Endothelial cell of umbilical vein (primary cell): ENCODE data around the gene VPREB1. TPM values are rescaled to one million over a fixed set of nuclear protein-coding genes. Genes with fewer than 3 reads are reported as not detected.

Source experiments
- BruUV-seq: library from RNA; stranded (reverse); fragments of 400-500 nt; replicated peaks from 2 replicates; lab custom pipeline; 2021; lab: Mats Ljungman, UMichigan
- CTCF ChIA-PET: fragments of 300-600, 350-600 bp; sonication (Branson Sonifier 250); formaldehyde crosslinking; loops from one replicate; lab custom pipeline; 2021; ENCODE audit warnings: antibody characterized with exemption, inconsistent platforms; lab: Charles Lee
- POLR2A ChIA-PET: fragments of 300-600, 350-600 bp; sonication (Branson Sonifier 250); formaldehyde crosslinking; loops from one replicate; lab custom pipeline; 2021; ENCODE audit warnings: antibody characterized with exemption, inconsistent platforms; lab: Charles Lee
- DNase-seq: peaks from one replicate; pipeline ENCODE4 v3.0.0-alpha.2; 2011; ENCODE audit warnings: low read depth, low spot score
- FAIRE-seq: peaks from 2 replicates; lab custom pipeline; 2011; peaks lifted over from hg19 to GRCh38; lab: Jason Lieb, UNC
- H2AFZ ChIP-seq: 2 replicates; pipeline ENCODE4 v1.6.0; 2012; ENCODE audit warnings: low read depth, low read length, control low read depth, inconsistent platforms
- H3K27ac ChIP-seq: 2 replicates; pipeline ENCODE4 v1.5.1; 2011; ENCODE audit warnings: low read depth, mild to moderate bottlenecking, control low read depth, low read length, moderate library complexity; ENCODE audit not compliant: insufficient read depth
- H3K27me3 ChIP-seq, 2 experiments: 2 replicates each; pipeline versions ENCODE4 v1.6.0 to v1.6.1; 2011; ENCODE audit warnings: low read length in 2 of 2, mixed read lengths in 1 of 2; ENCODE audit not compliant: control insufficient read depth in 2 of 2, insufficient read depth in 2 of 2
- H3K36me3 ChIP-seq, 2 experiments: 2 replicates in 1 of 2; 3 replicates in 1 of 2; pipeline ENCODE4 v1.5.1; 2011; ENCODE audit warnings: low read length in 2 of 2, mild to moderate bottlenecking in 1 of 2, moderate library complexity in 1 of 2; ENCODE audit not compliant: control insufficient read depth in 2 of 2, insufficient read depth in 2 of 2; ENCODE audit errors: extremely low read depth in 1 of 2
- H3K4me1 ChIP-seq: 3 replicates; pipeline ENCODE4 v1.5.1; 2011; ENCODE audit warnings: mild to moderate bottlenecking, low read length; ENCODE audit not compliant: control insufficient read depth, insufficient read depth; ENCODE audit errors: extremely low read depth
- H3K4me2 ChIP-seq: 2 replicates; pipeline ENCODE4 v1.6.1; 2011; ENCODE audit warnings: low read length, control low read depth, mixed read lengths; ENCODE audit not compliant: insufficient read depth
- H3K4me3 ChIP-seq, 3 experiments: fragments of 200-600 bp in 1 of 3; sonication (generic), shearing (Covaris generic) in 1 of 3; replicated peaks in 1 of 3; 2 replicates each; pipeline ENCODE4 v1.5.1; 2011 to 2016; ENCODE audit warnings: control low read depth in 3 of 3, low read length in 3 of 3, mild to moderate bottlenecking in 2 of 3, inconsistent platforms in 1 of 3, low read depth in 1 of 3, moderate library complexity in 1 of 3; ENCODE audit not compliant: insufficient read depth in 1 of 3
- H3K79me2 ChIP-seq: 2 replicates; pipeline ENCODE4 v1.6.0; 2012; ENCODE audit warnings: low read length, inconsistent platforms; ENCODE audit not compliant: control insufficient read depth, insufficient read depth
- H3K9ac ChIP-seq: replicated peaks from 2 replicates; pipeline ENCODE3; 2011; ENCODE audit warnings: low read length, control low read depth; ENCODE audit not compliant: insufficient read depth; ENCODE audit errors: extremely low read depth
- H3K9me1 ChIP-seq: replicated peaks from 3 replicates; pipeline ENCODE4 v1.6.0; 2011; ENCODE audit warnings: mild to moderate bottlenecking, low read length; ENCODE audit not compliant: control insufficient read depth, insufficient read depth; ENCODE audit errors: extremely low read depth
- H3K9me3 ChIP-seq: replicated peaks from 2 replicates; pipeline ENCODE4 v1.5.1; 2012; ENCODE audit warnings: low read length, inconsistent platforms; ENCODE audit not compliant: control insufficient read depth, insufficient read depth
- H4K20me1 ChIP-seq: replicated peaks from 2 replicates; pipeline ENCODE3; 2011; ENCODE audit warnings: mild to moderate bottlenecking, low read length; ENCODE audit not compliant: control insufficient read depth, insufficient read depth; ENCODE audit errors: extremely low read depth
- EZH2 ChIP-seq: IDR thresholded peaks from 2 replicates; pipeline ENCODE4 v1.6.1; 2012; ENCODE audit warnings: borderline replicate concordance, low read depth, mild to moderate bottlenecking, moderate library complexity, low read length, inconsistent platforms; ENCODE audit not compliant: severe bottlenecking
- FOS ChIP-seq: IDR thresholded peaks from 2 replicates; pipeline ENCODE4 v1.6.1; 2011; ENCODE audit warnings: mild to moderate bottlenecking, low read length, moderate library complexity, borderline replicate concordance; ENCODE audit not compliant: insufficient read depth
- GATA2 ChIP-seq: IDR thresholded peaks from 2 replicates; pipeline ENCODE4 v1.7.0; 2011; ENCODE audit warnings: low read depth, mild to moderate bottlenecking, moderate library complexity, mixed read lengths, low read length; ENCODE audit not compliant: insufficient read length, insufficient read depth
- JUN ChIP-seq: IDR thresholded peaks from 2 replicates; pipeline ENCODE4 v1.6.1; 2011; ENCODE audit warnings: borderline replicate concordance, low read depth; ENCODE audit not compliant: insufficient read length, insufficient read depth
- MYC ChIP-seq: IDR thresholded peaks from one replicate; pipeline ENCODE4 v1.6.1; 2011; ENCODE audit warnings: mild to moderate bottlenecking, low read depth, low read length
- POLR2A ChIP-seq: IDR thresholded peaks from 2 replicates; pipeline ENCODE4 v1.6.1; 2012; ENCODE audit warnings: low read depth, mild to moderate bottlenecking, control low read depth, low read length
- POLR2AphosphoS5 ChIP-seq: IDR thresholded peaks from 2 replicates; pipeline ENCODE4 v1.6.1; 2012; ENCODE audit warnings: low read depth, mild to moderate bottlenecking, control low read depth, low read length, moderate library complexity; ENCODE audit not compliant: insufficient read depth
- dilution Hi-C: fragments of 300-500 bp; cut with MboI; formaldehyde crosslinking; loops from one replicate; pipeline ENCODE4 v1.15.0; 2019; ENCODE audit warnings: low sequenced_read_pairs; ENCODE audit not compliant: extremely low pct_ligation_motif_present
- intact Hi-C: fragments of 100-400 bp; cut with micrococcal nuclease; formaldehyde crosslinking; loops from one replicate; pipeline ENCODE4 v1.10.0; 2022
- polyA plus RNA-seq, 4 experiments: library from polyadenylated mRNA; depleted of rRNA in 3 of 4; stranded (reverse) in 3 of 4; unstranded in 1 of 4; fragments of >200 nt; gene quantifications; 2 replicates each; pipeline versions ENCODE4 v1.2.1 to v1.2.3, GENCODE V29; 2011 to 2012; ENCODE audit warnings: missing spikeins in 1 of 4
- total RNA-seq: library from RNA; stranded (reverse); gene quantifications from 2 replicates; pipeline ENCODE4 v1.2.3, GENCODE V29; 2021
- TF ChIP-seq, protein P1 (sequence below), 2 donors: IDR thresholded peaks; 1 replicate in 1 of 2; 2 replicates in 1 of 2; pipeline ENCODE4 v1.5.1; 2011; ENCODE audit warnings: low read length in 2 of 2, mild to moderate bottlenecking in 2 of 2, moderate library complexity in 2 of 2, control low read depth in 1 of 2, inconsistent platforms in 1 of 2, low read depth in 1 of 2; ENCODE audit not compliant: insufficient read depth in 1 of 2; ENCODE audit errors: extremely low read depth in 1 of 2
- TF ChIP-seq, protein P2 (sequence below): IDR thresholded peaks from 2 replicates; pipeline ENCODE4 v1.6.1; 2011; ENCODE audit not compliant: insufficient read depth, insufficient read length

Gene VPREB1
- total and polyA plus RNA-seq, 2 donors (not counting 3 experiments of a cell fraction or from before 2014, with no cell fraction given): not detected

DNA sequence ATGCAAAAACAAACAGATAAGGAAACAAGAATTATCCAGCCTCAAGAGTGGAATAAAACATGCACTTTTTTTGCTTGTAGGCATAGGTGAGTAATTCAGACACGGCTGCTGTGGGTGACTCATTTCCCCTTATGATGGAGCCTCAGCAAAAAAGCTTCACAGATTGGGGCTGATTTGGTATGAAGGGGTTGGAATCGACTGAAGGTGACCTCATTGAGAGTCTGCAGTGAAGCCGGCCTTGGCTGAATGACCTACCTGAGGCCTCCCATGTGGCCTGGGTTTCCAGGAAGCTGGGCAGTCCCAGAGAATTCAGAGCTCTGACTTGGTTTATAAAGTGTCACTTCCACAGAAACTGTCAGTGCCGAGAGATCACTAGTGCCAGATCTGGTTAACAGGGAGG lies 34.2 kb upstream of the VPREB1 start:
- Histone ChIP-seq H4K20me1 (no peaks in the 10 kb centered on the region), H3K4me1 (peaks cover 11% of the 10 kb centered on the region), H3K27ac (no peak overlapping the region), H3K4me3 (no peak overlapping the region), H2AFZ (no peak overlapping the region), H3K4me2 (no peak overlapping the region), H3K9me1 (no peaks in the 10 kb centered on the region), H3K27me3 (peaks cover 10 to 17% of the 10 kb centered on the region in 2 experiments), H3K79me2 (no peaks in the 10 kb centered on the region), H3K9me3 (no peaks in the 10 kb centered on the region), H3K36me3 (no peaks in the 10 kb centered on the region), H3K9ac (no peak overlapping the region)
- intact Hi-C loops (no loop called here), dilution Hi-C loops (no loop called here)
- no TSS peak for BruUV-seq
- ChIA-PET POLR2A (no interaction called here), CTCF (interaction anchor here (1.3 to 1.9 kb wide), 5 partner anchors 15 to 133 kb away, joined by 3 to 8 read pairs (median 6); no protein-coding TSS in a partner anchor)
- DNase-seq (peak; percentile 41), FAIRE-seq (peak; percentile 89)
- TF ChIP-seq FOS (peak; percentile 78), GATA2 (peak; percentile 30), EZH2 (no peak), MYC (no peak), JUN (peak; percentile 57)

DNA sequence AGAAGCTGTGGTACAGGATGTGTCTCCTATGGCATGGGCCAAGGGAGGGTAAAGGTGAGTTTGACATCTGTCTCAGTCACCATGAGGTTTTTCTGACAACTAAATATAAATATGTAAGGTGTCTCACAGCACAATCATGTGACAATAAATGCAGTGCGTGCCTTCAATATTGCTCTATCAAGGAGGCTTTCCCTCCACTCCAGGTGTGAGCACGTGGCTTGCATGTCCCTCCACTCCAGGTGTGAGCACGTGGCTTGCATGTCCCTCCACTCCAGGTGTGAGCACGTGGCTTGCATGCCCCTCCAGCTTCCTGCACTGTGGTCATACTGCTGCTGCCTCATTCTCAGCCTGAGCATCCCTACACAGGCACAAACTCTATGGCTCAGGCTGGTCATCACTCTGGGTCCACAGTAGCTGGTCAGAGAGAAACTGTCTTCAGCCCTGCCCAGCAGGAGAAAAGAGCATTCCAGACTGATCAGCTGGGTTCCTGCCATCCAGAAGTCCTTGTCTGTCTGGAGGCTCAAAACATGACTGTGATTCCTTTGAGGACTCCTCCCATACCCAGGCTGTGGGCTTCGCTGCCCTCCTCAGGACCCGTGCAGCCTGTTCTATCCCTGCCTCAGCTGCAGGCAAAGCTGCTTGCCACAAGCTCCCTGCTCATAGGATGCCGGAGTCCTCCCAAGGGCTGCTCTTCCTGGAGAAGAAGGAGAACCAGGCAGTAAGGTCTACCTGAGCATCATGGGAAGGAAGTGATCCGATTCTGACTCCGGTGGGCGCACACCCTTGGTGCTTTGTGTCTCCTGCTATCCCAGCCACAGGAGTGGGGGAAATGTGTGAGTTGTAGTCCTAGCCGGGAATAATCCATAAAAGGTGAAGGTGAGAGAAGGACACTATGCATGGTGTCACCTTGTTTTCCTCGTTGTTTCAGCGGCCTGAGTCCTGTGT lies 33.4 kb upstream of the VPREB1 start:
- Histone ChIP-seq H3K9me1 (no peaks in the 10 kb centered on the region), H4K20me1 (no peaks in the 10 kb centered on the region), H3K27me3 (peaks cover 10 to 12% of the 10 kb centered on the region in 2 experiments), H3K4me1 (peaks cover 11% of the 10 kb centered on the region), H3K4me3 (no peak overlapping the region), H3K9me3 (no peaks in the 10 kb centered on the region), H2AFZ (no peak overlapping the region), H3K36me3 (no peaks in the 10 kb centered on the region), H3K9ac (no peak overlapping the region), H3K4me2 (no peak overlapping the region), H3K79me2 (no peaks in the 10 kb centered on the region), H3K27ac (no peak overlapping the region)
- dilution Hi-C loops (no loop called here), intact Hi-C loops (no loop called here)
- FAIRE-seq: no peak
- BruUV-seq: no TSS peak
- ChIA-PET CTCF (interaction anchor here (1.3 to 1.6 kb wide), 3 partner anchors 16 to 132 kb away, joined by 3 to 6 read pairs (median 6); no protein-coding TSS in a partner anchor), POLR2A (no interaction called here)
- DNase-seq: no peak
- TF ChIP-seq MYC: no peak
- TF ChIP-seq POLR2AphosphoS5: no peak
- no peak for TF ChIP-seq GATA2
- TF ChIP-seq JUN: no peak
- TF ChIP-seq, protein P1, sequence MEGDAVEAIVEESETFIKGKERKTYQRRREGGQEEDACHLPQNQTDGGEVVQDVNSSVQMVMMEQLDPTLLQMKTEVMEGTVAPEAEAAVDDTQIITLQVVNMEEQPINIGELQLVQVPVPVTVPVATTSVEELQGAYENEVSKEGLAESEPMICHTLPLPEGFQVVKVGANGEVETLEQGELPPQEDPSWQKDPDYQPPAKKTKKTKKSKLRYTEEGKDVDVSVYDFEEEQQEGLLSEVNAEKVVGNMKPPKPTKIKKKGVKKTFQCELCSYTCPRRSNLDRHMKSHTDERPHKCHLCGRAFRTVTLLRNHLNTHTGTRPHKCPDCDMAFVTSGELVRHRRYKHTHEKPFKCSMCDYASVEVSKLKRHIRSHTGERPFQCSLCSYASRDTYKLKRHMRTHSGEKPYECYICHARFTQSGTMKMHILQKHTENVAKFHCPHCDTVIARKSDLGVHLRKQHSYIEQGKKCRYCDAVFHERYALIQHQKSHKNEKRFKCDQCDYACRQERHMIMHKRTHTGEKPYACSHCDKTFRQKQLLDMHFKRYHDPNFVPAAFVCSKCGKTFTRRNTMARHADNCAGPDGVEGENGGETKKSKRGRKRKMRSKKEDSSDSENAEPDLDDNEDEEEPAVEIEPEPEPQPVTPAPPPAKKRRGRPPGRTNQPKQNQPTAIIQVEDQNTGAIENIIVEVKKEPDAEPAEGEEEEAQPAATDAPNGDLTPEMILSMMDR (IDR thresholded peaks at IDR 0.05; ENCODE audit: extremely low read depth in 1 of 2, insufficient read depth in 1 of 2, low read depth in 1 of 2, low read length in 2 of 2): no peak
- TF ChIP-seq, protein P2, sequence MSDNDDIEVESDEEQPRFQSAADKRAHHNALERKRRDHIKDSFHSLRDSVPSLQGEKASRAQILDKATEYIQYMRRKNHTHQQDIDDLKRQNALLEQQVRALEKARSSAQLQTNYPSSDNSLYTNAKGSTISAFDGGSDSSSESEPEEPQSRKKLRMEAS: no peak
- TF ChIP-seq EZH2: no peak
- no peak for TF ChIP-seq FOS
- no peak for TF ChIP-seq POLR2A
